ENCODE data around the gene C1RL.

The C1RL gene

GRCh38 chr12:7091171-7091570, 17.8 kb downstream of the C1RL start:
- DNase-seq: no peak

DNA sequence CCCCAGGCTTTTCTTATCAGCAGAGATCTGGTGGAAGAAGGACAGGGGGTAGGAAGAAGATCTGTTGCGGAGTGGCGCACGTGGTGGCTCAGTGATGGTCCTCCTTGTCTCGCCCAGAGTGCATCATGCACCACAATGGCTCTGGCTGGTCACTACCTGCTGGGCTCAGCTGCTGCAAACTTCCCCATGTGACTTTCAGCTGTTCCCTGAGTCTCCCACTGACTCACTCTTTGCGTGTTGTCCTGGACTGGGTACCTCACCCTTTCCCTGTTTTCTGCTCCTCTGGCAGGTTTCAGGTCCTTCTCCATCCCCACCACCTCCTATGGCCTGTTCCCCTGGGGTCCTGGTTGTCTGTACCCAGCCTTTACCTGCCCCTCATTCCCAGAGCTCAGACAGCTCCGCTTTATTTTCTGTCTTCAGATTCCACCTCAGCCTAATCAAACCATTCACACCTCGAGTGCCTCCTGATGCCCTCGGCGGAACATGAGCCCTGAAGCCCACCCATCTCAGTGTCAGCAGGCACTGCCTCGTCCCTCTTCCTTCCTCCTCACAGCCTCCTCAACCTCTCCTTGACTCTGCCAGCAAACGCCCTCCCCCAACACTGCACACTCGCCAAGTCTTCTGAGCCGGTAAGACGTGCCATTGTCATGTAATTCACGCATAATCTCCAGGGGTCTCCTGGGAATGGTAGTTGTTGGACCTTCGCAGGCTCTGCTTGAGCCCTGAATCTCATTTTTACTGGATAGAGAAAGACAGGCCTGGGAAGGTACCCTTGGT, 18.6 kb downstream of the C1RL start:
- no peak for DNase-seq

GRCh38 chr12:7089196-7089871, 19.7 kb downstream of the C1RL start:
- DNase-seq: no peak

GRCh38 chr12:7083125-7083524, 25.9 kb downstream of the C1RL start:
- no peak for DNase-seq

DNA sequence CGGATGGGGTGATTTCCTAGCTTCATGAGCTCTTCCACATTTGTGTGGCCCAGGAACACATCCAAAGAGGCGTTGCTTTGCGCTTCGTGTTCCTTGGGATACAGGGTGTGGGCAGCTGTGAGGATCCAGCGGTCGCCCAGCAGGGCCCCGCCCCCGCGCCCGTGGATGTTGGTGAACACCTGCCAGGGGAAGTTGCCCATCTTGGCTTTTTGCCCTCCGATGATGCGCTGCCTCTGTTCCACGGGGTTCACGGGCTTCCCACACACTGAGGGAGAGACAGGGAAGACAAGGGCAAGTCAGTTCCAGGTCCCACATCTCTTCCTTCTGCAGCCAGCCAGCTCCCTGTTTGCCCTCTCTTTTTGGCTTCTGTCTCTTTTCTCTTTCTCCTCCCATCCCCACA, 28.0 kb downstream of the C1RL start:
- no peak for DNase-seq

- no peak for DNase-seq
These were observed 29.2 kb downstream of the C1RL start for GRCh38 chr12:7079826-7080125.

- no peak for DNase-seq
These were observed 30.9 kb downstream of the C1RL start for GRCh38 chr12:7078163-7078562.

- DNase-seq: no peak
These were observed 32.5 kb downstream of the C1RL start for GRCh38 chr12:7076493-7076892.

- DNase-seq: no peak
These were observed 33.1 kb downstream of the C1RL start for GRCh38 chr12:7075939-7076338.

DNA sequence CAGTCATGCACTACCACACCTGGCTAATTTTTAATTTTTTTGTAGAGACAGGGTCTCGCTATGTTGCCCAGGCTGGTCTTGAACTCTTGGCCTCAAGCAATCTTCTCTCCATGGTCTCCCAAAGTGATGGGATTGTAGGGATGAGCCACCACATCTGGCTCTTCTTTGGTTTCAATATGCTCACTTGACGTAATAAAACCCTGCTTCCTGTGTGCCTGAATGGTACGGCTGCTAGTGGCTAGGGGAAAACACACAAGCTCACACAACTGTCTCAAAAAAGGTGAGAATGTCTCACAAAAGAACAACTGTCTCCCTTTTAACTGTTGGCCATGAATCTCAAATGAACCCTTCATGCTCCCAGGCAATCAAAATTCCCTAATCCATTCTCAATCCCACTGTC, 33.5 kb downstream of the C1RL start:
- DNase-seq: no peak

- no peak for DNase-seq
These were observed 35.1 kb downstream of the C1RL start for GRCh38 chr12:7073946-7074345.

DNA sequence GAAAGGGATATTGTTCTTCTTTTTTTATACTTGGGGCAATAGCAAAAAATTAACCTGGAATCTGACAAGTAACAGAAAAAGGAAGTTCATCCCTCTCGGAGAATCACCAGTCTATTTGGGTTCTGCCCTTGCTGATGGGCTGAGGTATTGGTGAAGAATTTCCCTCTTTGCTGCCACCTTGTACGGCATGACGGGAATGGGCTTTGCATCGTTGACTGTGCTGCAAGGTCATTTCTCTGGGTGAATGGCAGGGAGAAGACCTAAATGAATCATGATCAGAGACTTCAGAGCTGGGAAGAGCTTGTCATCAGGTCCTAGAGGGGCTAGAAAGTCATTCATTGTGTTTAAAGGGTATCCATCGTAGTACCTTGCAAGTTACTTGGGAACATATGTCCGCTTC, 36.5 kb downstream of the C1RL start:
- DNase-seq: no peak

- DNase-seq: no peak
These were observed 37.0 kb downstream of the C1RL start for GRCh38 chr12:7072035-7072434.

GRCh38 chr12:7069386-7069785, 39.6 kb downstream of the C1RL start:
- DNase-seq: no peak

GRCh38 chr12:7068994-7069346, 40.0 kb downstream of the C1RL start:
- DNase-seq: no peak

GRCh38 chr12:7068240-7068993, 40.6 kb downstream of the C1RL start:
- no peak for DNase-seq

- DNase-seq: no peak
These were observed 41.9 kb downstream of the C1RL start for GRCh38 chr12:7067096-7067495.

DNA sequence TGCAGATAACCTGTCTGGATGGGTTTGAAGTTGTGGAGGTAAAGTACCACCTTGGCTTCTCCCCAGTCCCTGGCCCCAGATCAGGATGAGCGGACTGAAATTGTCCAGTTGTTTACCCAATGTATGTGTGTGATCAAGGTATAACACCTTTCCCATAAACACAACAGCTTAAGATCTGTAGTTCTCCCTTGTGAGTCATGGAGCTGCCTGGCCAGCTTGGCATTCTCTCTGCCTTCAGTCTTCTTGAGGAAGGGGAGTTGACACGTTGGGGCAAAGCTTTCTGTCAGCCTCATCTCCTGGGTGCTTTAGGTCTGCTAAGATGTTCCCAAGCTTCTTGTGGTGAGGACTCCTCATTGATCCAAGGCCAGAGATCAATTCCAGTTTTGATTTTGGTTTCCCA, 42.4 kb downstream of the C1RL start:
- DNase-seq: no peak

DNA sequence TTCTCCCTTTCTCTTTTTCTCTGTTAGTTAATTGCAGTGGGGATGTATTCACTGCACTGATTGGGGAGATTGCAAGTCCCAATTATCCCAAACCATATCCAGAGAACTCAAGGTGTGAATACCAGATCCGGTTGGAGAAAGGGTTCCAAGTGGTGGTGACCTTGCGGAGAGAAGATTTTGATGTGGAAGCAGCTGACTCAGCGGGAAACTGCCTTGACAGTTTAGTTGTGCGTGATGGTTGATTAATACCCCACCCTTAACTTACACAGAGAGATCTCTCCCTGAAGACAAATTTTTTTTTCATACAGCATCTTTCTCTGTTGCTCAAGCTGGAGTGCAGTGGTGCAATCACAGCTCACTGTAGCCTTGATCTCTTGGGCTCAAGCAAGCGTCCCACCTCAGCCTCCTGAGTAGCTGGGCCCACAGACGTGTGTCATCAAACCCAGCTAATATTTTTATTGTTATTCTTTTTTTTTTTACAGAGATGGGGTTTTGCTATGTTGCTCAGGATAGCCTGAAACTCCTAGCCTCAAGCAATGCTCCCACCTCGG, 43.9 kb downstream of the C1RL start:
- no peak for DNase-seq

- DNase-seq: no peak
These were observed 44.5 kb downstream of the C1RL start for GRCh38 chr12:7064516-7064915.

- DNase-seq: no peak
These were observed 47.4 kb downstream of the C1RL start for GRCh38 chr12:7061596-7061995.

GRCh38 chr12:7061138-7061537, 47.9 kb downstream of the C1RL start:
- no peak for DNase-seq

- no peak for DNase-seq
These were observed 48.6 kb downstream of the C1RL start, which contains the start of gene C1S for GRCh38 chr12:7060353-7060954. TSS of gene C1S (plus strand) at chr12:7060718. CDS start at chr12:7061913, 1,195 bp downstream.
